Stimulated activated memory B cell treated with anti-CD40 and anti-IgM and Interleukin-4, amounts not matched to agents 10 μg/mL and 1 μg/mL and 100 μg/mL, for 72 hours (primary cell): ENCODE measurements around the gene CACNA1H.
"Not testable (repeated sequence)": the region's sequence is repeated elsewhere in the genome, so short reads cannot be mapped to it uniquely, and the experiment has no call there.

ENCODE experiments used
- ATAC-seq: fragments of 150-1000 bp; cut with Tn5 transposase; 2 replicates; pipeline ENCODE4 v1.10.0; 2021
- H3K27ac Mint-ChIP-seq: one replicate; pipeline ENCODE4 v1.8.0; 2022; ENCODE audit warnings: mild to moderate bottlenecking, mixed read lengths
- H3K27me3 Mint-ChIP-seq: one replicate; pipeline ENCODE4 v1.8.0; 2022; ENCODE audit warnings: mixed read lengths
- H3K36me3 Mint-ChIP-seq: one replicate; pipeline ENCODE4 v1.8.0; 2022; ENCODE audit warnings: mixed read lengths
- H3K4me1 Mint-ChIP-seq: one replicate; pipeline ENCODE4 v1.8.0; 2022; ENCODE audit warnings: mixed read lengths
- H3K4me3 Mint-ChIP-seq: one replicate; pipeline ENCODE4 v1.8.0; 2022; ENCODE audit warnings: mild to moderate bottlenecking, moderate library complexity, mixed read lengths
- H3K9me3 Mint-ChIP-seq: one replicate; pipeline ENCODE4 v1.8.0; 2022; ENCODE audit warnings: mixed read lengths

CACNA1H gene

GRCh38 chr16:1193825-1194581 lies 41.1 kb downstream of the CACNA1H start:
- Mint-ChIP-seq H3K4me3 (no peak overlapping the region), H3K36me3 (no peaks in the 10 kb centered on the region), H3K27ac (no peak overlapping the region), H3K27me3 (peaks cover 31% of the 10 kb centered on the region), H3K9me3 (no peaks in the 10 kb centered on the region), H3K4me1 (no peaks in the 10 kb centered on the region)
- ATAC-seq: peak; percentile 13

DNA sequence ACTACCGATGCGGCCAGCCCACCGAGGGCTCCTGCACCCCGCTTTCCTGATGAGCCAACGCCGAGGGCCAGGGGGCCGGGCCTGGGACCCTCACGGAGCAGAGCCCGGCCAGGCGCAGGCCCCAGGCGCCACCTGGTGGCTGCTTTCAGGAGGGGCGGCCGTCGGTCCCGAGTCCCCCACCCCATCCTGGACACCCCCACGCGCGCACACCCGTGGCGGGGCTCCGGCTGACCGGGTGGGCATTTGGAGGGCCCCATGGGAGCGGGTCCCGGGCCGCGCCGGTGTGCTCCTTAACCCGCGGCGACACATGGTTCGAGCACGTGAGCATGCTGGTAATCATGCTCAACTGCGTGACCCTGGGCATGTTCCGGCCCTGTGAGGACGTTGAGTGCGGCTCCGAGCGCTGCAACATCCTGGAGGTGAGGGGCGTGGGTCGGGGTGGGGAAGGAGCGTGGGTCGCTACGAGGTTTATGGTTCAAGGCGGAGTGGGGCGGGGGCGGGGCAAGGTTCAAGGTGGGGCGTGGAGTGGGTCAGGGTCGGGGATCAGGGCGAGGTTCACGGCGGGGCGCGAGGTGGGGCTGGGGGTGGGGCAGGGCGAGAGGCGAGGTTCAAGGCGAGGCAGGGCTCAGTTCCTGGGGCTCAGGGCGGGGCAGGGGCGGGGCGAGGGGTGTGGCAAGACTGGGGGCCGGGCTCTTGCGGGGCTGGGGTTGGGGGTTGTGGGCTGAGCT lies 41.9 kb downstream of the CACNA1H start:
- no peaks in the 10 kb centered on the region for H3K36me3 Mint-ChIP-seq
- peak; percentile 13 for ATAC-seq

DNA sequence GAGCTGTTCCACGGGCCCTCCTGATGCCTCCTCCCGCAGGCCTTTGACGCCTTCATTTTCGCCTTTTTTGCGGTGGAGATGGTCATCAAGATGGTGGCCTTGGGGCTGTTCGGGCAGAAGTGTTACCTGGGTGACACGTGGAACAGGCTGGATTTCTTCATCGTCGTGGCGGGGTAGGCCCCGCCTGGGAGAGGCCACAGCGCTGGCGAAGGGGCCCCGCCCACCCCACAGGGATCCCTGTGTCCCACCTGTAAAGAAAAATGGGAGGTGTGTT lies 42.4 kb downstream of the CACNA1H start:
- Mint-ChIP-seq H3K9me3 (peaks cover 4% of the 10 kb centered on the region), H3K27ac (no peak overlapping the region)
- no peak for ATAC-seq

More for the DNA sequence above, 41.9 kb downstream of the CACNA1H start:
- H3K4me1 Mint-ChIP-seq: no peaks in the 10 kb centered on the region
- no peak overlapping the region for H3K4me3 Mint-ChIP-seq
- H3K27ac Mint-ChIP-seq: no peak overlapping the region
- H3K27me3 Mint-ChIP-seq: peaks cover 23% of the 10 kb centered on the region
- H3K9me3 Mint-ChIP-seq: peaks cover 3% of the 10 kb centered on the region

DNA sequence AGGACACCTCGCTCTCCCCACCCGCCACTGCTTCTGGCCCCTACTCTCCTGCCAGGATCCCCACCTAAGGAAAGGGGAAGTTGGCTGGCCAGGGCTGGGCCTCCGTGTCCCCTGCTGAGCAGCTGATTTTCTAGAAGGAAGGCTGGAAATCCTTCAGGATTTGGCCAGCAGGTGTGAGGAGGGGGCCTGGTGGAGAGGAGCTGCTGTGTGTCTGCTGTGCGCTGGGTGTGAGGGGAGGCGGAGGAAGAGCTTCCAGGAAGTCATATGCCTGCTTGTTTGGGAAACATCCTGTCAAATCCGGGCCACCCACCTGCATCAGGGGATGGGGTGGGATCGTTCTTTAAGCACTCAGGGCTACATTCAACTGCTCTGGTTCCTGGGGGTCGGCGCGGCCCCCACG lies 43.6 kb downstream of the CACNA1H start:
- no peaks in the 10 kb centered on the region for H3K4me1 Mint-ChIP-seq
- ATAC-seq: no peak
- H3K27ac Mint-ChIP-seq: no peak overlapping the region
- H3K4me3 Mint-ChIP-seq: no peak overlapping the region
- peaks cover 23% of the 10 kb centered on the region for H3K27me3 Mint-ChIP-seq
- H3K36me3 Mint-ChIP-seq: no peaks in the 10 kb centered on the region
- H3K9me3 Mint-ChIP-seq: peaks cover 4% of the 10 kb centered on the region

More for the DNA sequence above, 42.4 kb downstream of the CACNA1H start:
- H3K4me1 Mint-ChIP-seq: no peaks in the 10 kb centered on the region
- H3K27me3 Mint-ChIP-seq: peaks cover 23% of the 10 kb centered on the region
- H3K4me3 Mint-ChIP-seq: no peak overlapping the region
- no peaks in the 10 kb centered on the region for H3K36me3 Mint-ChIP-seq

- Mint-ChIP-seq H3K36me3 (no peaks in the 10 kb centered on the region), H3K4me1 (no peaks in the 10 kb centered on the region), H3K27me3 (peaks cover 20% of the 10 kb centered on the region), H3K27ac (no peak overlapping the region), H3K9me3 (peaks cover 4% of the 10 kb centered on the region), H3K4me3 (no peak overlapping the region)
- no peak for ATAC-seq
Observed at GRCh38 chr16:1197237-1197866, 44.4 kb downstream of the CACNA1H start.

- no peak for ATAC-seq
- no peak overlapping the region for H3K4me3 Mint-ChIP-seq
- no peak overlapping the region for H3K27ac Mint-ChIP-seq
- H3K27me3 Mint-ChIP-seq: peaks cover 12% of the 10 kb centered on the region
- H3K4me1 Mint-ChIP-seq: no peaks in the 10 kb centered on the region
- H3K9me3 Mint-ChIP-seq: peaks cover 4% of the 10 kb centered on the region
- H3K36me3 Mint-ChIP-seq: no peaks in the 10 kb centered on the region
Observed at GRCh38 chr16:1198194-1198593, 45.3 kb downstream of the CACNA1H start.

DNA sequence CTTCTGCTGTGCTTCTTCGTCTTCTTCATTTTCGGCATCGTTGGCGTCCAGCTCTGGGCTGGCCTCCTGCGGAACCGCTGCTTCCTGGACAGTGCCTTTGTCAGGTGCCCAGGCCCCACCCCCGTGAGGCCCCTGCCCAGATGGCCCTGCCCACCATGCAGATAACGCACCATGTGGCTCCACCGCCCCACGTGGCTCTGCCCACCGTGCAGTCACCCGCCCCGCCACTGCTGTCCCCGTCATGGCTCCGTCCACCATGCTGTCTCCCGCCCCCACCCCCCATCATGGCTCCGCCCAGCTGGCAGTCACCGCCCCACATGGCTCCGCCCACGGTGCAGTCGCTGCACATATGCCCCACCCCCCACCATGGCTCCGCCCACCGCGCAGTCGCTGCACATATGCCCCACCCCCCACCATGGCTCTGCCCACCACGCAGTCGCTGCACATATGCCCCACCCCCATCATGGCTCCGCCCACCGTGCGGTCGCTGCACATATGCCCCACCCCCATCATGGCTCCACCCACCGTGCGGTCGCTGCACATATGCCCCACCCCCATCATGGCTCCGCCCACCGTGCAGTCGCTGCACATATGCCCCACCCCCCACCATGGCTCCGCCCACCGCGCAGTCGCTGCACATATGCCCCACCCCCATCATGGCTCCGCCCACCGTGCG lies 45.9 kb downstream of the CACNA1H start:
- H3K27me3 Mint-ChIP-seq: peaks cover 14% of the 10 kb centered on the region
- H3K36me3 Mint-ChIP-seq, H3K27ac Mint-ChIP-seq, H3K4me1 Mint-ChIP-seq, H3K4me3 Mint-ChIP-seq, ATAC-seq, H3K9me3 Mint-ChIP-seq: not testable (repeated sequence)

- Mint-ChIP-seq H3K4me1 (no peaks in the 10 kb centered on the region), H3K9me3 (peaks cover 4% of the 10 kb centered on the region), H3K36me3 (no peaks in the 10 kb centered on the region), H3K4me3 (no peak overlapping the region), H3K27me3 (peaks cover 17% of the 10 kb centered on the region), H3K27ac (no peak overlapping the region)
- ATAC-seq: no peak
Observed at GRCh38 chr16:1199347-1200013, 46.6 kb downstream of the CACNA1H start.

DNA sequence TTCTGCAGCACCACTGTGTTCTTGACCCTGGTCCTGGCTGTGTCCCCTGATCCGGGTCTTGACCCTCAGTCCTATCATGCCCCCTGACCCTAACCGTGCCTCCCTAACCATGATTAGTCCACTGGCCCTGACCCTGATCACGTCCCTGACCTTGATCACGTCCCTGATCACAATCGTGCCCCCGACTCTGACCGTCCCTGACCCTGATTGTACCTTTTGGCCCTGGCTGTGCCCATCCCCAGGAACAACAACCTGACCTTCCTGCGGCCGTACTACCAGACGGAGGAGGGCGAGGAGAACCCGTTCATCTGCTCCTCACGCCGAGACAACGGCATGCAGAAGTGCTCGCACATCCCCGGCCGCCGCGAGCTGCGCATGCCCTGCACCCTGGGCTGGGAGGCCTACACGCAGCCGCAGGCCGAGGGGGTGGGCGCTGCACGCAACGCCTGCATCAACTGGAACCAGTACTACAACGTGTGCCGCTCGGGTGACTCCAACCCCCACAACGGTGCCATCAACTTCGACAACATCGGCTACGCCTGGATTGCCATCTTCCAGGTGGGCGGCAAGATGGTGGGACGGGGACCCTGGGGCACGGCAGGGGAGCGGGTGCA lies 47.2 kb downstream of the CACNA1H start:
- ATAC-seq: no peak
- no peak overlapping the region for H3K27ac Mint-ChIP-seq
- peaks cover 4% of the 10 kb centered on the region for H3K9me3 Mint-ChIP-seq
- H3K4me1 Mint-ChIP-seq: no peaks in the 10 kb centered on the region
- peaks cover 17% of the 10 kb centered on the region for H3K27me3 Mint-ChIP-seq
- no peak overlapping the region for H3K4me3 Mint-ChIP-seq
- no peaks in the 10 kb centered on the region for H3K36me3 Mint-ChIP-seq

- no peaks in the 10 kb centered on the region for H3K4me1 Mint-ChIP-seq
- no peaks in the 10 kb centered on the region for H3K36me3 Mint-ChIP-seq
- no peak overlapping the region for H3K27ac Mint-ChIP-seq
- no peak for ATAC-seq
- H3K4me3 Mint-ChIP-seq: no peak overlapping the region
- H3K9me3 Mint-ChIP-seq: peaks cover 4% of the 10 kb centered on the region
- H3K27me3 Mint-ChIP-seq: peaks cover 9% of the 10 kb centered on the region
Observed at GRCh38 chr16:1201444-1201843, 48.5 kb downstream of the CACNA1H start.

DNA sequence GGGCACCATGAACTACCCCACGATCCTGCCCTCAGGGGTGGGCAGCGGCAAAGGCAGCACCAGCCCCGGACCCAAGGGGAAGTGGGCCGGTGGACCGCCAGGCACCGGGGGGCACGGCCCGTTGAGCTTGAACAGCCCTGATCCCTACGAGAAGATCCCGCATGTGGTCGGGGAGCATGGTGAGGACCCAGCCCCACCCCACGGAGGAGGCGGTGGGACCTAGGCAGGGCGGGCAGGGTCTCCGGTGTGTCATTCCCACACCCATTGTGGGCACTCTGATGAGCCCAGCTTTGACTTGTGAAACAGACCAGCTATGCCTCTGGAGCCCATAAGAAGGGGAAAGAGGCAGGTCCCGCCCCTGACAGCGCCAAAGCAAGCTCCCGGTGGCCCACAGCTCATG lies 49.4 kb downstream of the CACNA1H start:
- Mint-ChIP-seq H3K27me3 (peaks cover 14% of the 10 kb centered on the region), H3K4me1 (no peaks in the 10 kb centered on the region), H3K27ac (no peak overlapping the region), H3K9me3 (peaks cover 4% of the 10 kb centered on the region), H3K4me3 (no peak overlapping the region), H3K36me3 (no peaks in the 10 kb centered on the region)
- no peak for ATAC-seq

- Mint-ChIP-seq H3K36me3 (no peaks in the 10 kb centered on the region), H3K9me3 (peaks cover under 1% of the 10 kb centered on the region), H3K27me3 (peaks cover 27% of the 10 kb centered on the region), H3K4me3 (no peak overlapping the region), H3K4me1 (no peaks in the 10 kb centered on the region), H3K27ac (no peak overlapping the region)
- no peak for ATAC-seq
Observed at GRCh38 chr16:1204933-1205332, 52.0 kb downstream of the CACNA1H start.

- H3K4me1 Mint-ChIP-seq: no peaks in the 10 kb centered on the region
- H3K4me3 Mint-ChIP-seq: no peak overlapping the region
- H3K36me3 Mint-ChIP-seq: no peaks in the 10 kb centered on the region
- no peak for ATAC-seq
- peaks cover 27% of the 10 kb centered on the region for H3K27me3 Mint-ChIP-seq
- H3K27ac Mint-ChIP-seq: no peak overlapping the region
- no peaks in the 10 kb centered on the region for H3K9me3 Mint-ChIP-seq
Observed at GRCh38 chr16:1206326-1206725, 53.4 kb downstream of the CACNA1H start.

- Mint-ChIP-seq H3K36me3 (no peaks in the 10 kb centered on the region), H3K4me1 (no peaks in the 10 kb centered on the region), H3K27ac (no peak overlapping the region), H3K4me3 (no peak overlapping the region), H3K9me3 (no peaks in the 10 kb centered on the region), H3K27me3 (peaks cover 27% of the 10 kb centered on the region)
- no peak for ATAC-seq
Observed at GRCh38 chr16:1206786-1207185, 53.9 kb downstream of the CACNA1H start.
